Spleen (tissue), 11 donors: ENCODE measurements around the gene UNC5CL. TPM values are rescaled to one million over a fixed set of nuclear protein-coding genes. Genes with fewer than 3 reads are reported as not detected.

ENCODE experiments used
- DNase-seq: peaks from one replicate; pipeline ENCODE4 v3.0.0-alpha.2; 2020
- H3K27ac ChIP-seq, 8 donors: fragments of 200-600 bp; sonication (generic) in 7 of 8; 1 replicate in 4 of 8; 2 replicates in 4 of 8; pipeline versions ENCODE4 v1.5.0 to v1.8.0; 2016 to 2021; ENCODE audit warnings: inconsistent platforms in 4 of 8, mild to moderate bottlenecking in 4 of 8, moderate library complexity in 1 of 8
- H3K27me3 ChIP-seq, 7 donors: fragments of 200-600 bp; sonication (generic) in 6 of 7; replicated peaks in 1 of 7; 1 replicate in 4 of 7; 2 replicates in 3 of 7; pipeline versions ENCODE4 v1.5.0 to v1.8.0; 2016 to 2021; ENCODE audit warnings: inconsistent platforms in 3 of 7, mild to moderate bottlenecking in 1 of 7
- H3K36me3 ChIP-seq, 6 donors: fragments of 200-600 bp; sonication (generic) in 5 of 6; 1 replicate in 4 of 6; 2 replicates in 2 of 6; pipeline versions ENCODE4 v1.5.0 to v1.8.0; 2016 to 2021; ENCODE audit warnings: inconsistent platforms in 2 of 6
- H3K4me1 ChIP-seq, 6 donors: fragments of 200-600 bp; sonication (generic) in 5 of 6; 1 replicate in 3 of 6; 2 replicates in 3 of 6; pipeline versions ENCODE4 v1.5.0 to v1.8.0; 2016 to 2021; ENCODE audit warnings: inconsistent platforms in 3 of 6
- H3K4me3 ChIP-seq, 8 donors: fragments of 200-600 bp; sonication (generic) in 7 of 8; 1 replicate in 4 of 8; 2 replicates in 4 of 8; pipeline versions ENCODE4 v1.5.0 to v1.8.0; 2016 to 2021; ENCODE audit warnings: inconsistent platforms in 4 of 8, mild to moderate bottlenecking in 4 of 8, moderate library complexity in 2 of 8
- H3K9me3 ChIP-seq, 8 donors: fragments of 200-600 bp; sonication (generic) in 7 of 8; 1 replicate in 4 of 8; 2 replicates in 4 of 8; pipeline versions ENCODE4 v1.5.0 to v1.8.0; 2016 to 2021; ENCODE audit warnings: inconsistent platforms in 4 of 8
- POLR2A ChIP-seq, 3 donors: fragments of 450-650 bp; IDR thresholded peaks; one replicate each; pipeline ENCODE4 v1.5.1; 2017; ENCODE audit warnings: antibody characterized with exemption in 3 of 3, mild to moderate bottlenecking in 1 of 3
- POLR2AphosphoS5 ChIP-seq, 3 donors: sonication (generic); formaldehyde crosslinking; IDR thresholded peaks; one replicate each; pipeline ENCODE4 v1.5.1; 2017; ENCODE audit warnings: antibody characterized with exemption in 3 of 3
- WGBS, 5 donors: extraction: QIAGEN DNeasy Blood & Tissue Kit in 3 of 5; methylation state at CpG; one replicate each; pipeline versions ENCODE4 v1.1.5 to v1.1.7; 2013 to 2018; 5-methylcytosine and 5-hydroxymethylcytosine counted together
- intact Hi-C: fragments of 100-400 bp; cut with DNase I; formaldehyde crosslinking; loops from one replicate; pipeline ENCODE4 v1.15.0; 2023; ENCODE audit warnings: low total_unique reads
- polyA plus RNA-seq, 3 donors: library from polyadenylated mRNA; stranded (reverse); fragments of 200-250 nt; gene quantifications; one replicate each; pipeline ENCODE4 v1.2.1, GENCODE V29; 2013
- total RNA-seq, 7 donors: library from RNA; depleted of rRNA in 3 of 7; stranded (reverse); fragments of >200 nt in 3 of 7; fragmentation: NEBNext Ultra II Directional in 4 of 7; extraction: Animal tissue kit (Norgen Biotek cat#: 25700) in 4 of 7; gene quantifications; one replicate each; pipeline versions ENCODE4 v1.1.0 to v1.2.1, GENCODE V29; 2016 to 2021
- TF ChIP-seq, protein P1 (sequence below), 11 experiments: fragments of 200-600 bp in 7 of 11; fragments of 450-650 bp in 4 of 11; sonication (generic) in 4 of 11; IDR thresholded peaks in 8 of 11; conservative IDR thresholded peaks in 3 of 11; 1 replicate in 7 of 11; 2 replicates in 4 of 11; pipeline versions ENCODE4 v1.4.0 to v1.8.0; 2016 to 2021; ENCODE audit warnings: antibody characterized with exemption in 11 of 11, inconsistent platforms in 4 of 11, mild to moderate bottlenecking in 1 of 11
- donor health status: healthy with polysubstance abuse.
- donor health status: DM: no; HTN: no; CAD: no; lungs with moderate emphysema.
- donor health status: DM: no; HTN: no; CAD: no.
- donor health status: Bipolar disorder and iron deficiency.
- donor health status: healthy.
- donor health status: DM: no; HTN: no; CAD: no.
- donor health status: DM: yes; HTN: yes; CAD: no.

Gene UNC5CL
- total and polyA plus RNA-seq, 10 donors, result 1.4 to 3.9 (median 2.7) TPM

DNA sequence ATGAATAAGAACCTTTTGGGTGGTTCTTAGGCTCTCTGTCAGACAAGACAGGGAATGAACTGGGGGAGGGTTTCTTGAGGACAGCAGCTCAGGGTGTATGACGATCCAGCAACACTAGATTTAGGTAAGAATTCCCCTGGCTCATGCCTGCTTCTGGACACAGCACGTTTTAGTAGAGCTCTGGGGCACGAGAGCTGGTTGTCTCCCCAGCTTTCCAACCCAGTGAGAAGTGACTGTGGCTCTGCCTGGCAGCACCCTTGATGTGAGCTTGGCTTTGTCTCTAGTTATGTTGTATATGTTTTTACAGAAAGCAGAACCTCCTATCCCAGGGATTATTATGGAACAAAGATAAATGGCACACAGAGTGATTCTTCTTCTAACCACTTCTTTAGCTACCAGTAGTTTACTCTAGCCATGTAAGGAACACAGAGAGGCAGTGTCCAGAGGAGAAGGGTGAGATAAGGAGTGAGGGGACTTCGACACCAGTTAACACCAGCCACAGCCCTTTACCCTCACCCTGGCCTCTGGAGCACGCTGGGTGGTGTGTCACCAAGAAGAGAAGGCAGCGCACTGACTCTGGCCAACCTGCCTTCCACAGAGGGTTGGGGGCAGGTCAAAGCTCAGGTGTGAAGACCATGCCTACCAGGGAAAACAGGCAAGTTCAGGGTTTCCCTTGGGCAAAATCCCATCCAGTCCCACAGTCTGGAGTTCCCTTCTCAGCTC lies 17.9 kb upstream of the UNC5CL start:
- Histone ChIP-seq H3K9me3 (no peaks in the 10 kb centered on the region), H3K4me3 (no peak overlapping the region), H3K4me1 (peaks cover 5 to 15% (median 6%) of the 10 kb centered on the region in 6 donors), H3K27ac (no peak overlapping the region), H3K27me3 (no peaks in the 10 kb centered on the region), H3K36me3 (peaks cover 0 to 58% (median 9%) of the 10 kb centered on the region in 6 donors)
- intact Hi-C loops, result no loop called here
- TF ChIP-seq, protein P1, sequence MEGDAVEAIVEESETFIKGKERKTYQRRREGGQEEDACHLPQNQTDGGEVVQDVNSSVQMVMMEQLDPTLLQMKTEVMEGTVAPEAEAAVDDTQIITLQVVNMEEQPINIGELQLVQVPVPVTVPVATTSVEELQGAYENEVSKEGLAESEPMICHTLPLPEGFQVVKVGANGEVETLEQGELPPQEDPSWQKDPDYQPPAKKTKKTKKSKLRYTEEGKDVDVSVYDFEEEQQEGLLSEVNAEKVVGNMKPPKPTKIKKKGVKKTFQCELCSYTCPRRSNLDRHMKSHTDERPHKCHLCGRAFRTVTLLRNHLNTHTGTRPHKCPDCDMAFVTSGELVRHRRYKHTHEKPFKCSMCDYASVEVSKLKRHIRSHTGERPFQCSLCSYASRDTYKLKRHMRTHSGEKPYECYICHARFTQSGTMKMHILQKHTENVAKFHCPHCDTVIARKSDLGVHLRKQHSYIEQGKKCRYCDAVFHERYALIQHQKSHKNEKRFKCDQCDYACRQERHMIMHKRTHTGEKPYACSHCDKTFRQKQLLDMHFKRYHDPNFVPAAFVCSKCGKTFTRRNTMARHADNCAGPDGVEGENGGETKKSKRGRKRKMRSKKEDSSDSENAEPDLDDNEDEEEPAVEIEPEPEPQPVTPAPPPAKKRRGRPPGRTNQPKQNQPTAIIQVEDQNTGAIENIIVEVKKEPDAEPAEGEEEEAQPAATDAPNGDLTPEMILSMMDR (IDR thresholded peaks at IDR 0.05 in 8 of 11, conservative IDR thresholded peaks at IDR 0.05 in 3 of 11), result no peak
- no peak for TF ChIP-seq POLR2AphosphoS5 (IDR thresholded peaks at IDR 0.05)
- no peak for TF ChIP-seq POLR2A (IDR thresholded peaks at IDR 0.05)
- WGBS, 5 donors, result 89 to 97% (median 94%) methylated on average over 5 to 6 of the region's 6 CpGs
- DNase-seq, result no peak

DNA sequence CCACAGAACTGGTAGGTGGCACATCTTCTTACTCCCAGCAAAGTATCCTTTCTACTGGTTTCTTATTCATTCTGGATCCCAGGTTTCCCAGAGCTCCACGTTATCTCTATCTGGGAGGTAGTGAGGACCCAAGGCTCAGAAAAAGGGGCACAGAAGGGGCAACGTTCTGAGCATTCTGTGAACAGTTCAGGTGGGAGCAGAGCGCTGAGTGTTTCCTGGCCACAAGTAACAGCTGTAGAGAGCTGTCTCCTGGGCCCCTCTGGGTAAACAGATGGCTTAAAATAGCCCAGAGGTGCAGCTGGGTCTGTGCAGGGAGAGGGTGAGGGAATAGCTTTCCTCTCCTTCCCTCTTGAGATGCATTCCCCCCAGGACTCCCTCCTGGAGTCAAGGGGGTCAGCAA lies 16.1 kb upstream of the UNC5CL start:
- WGBS, 5 donors, result 30 to 58% (median 45%) methylated on average over 3 of the region's 3 CpGs
- peaks cover 6 to 16% (median 12%) of the 10 kb centered on the region in 6 donors for H3K4me1 ChIP-seq

DNA sequence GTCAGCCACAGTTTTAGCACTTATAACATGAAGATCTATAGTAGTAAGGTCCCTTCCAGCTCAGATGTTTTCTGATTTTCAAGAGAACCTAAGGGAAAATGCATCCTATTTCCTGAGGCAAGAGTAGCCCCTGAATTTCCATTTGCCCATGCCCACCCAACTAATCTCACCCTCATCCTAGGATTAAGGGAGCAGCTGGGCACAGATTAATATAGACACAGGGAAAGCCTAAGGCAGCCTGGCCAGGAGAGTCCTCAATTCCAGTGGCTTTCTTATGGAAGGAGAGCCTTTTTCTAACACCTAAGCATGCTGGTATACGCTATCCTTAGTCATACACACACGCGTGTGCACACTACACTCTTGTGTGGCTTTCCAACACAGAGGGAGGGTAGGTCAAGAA lies 15.5 kb upstream of the UNC5CL start:
- Histone ChIP-seq H3K9me3 (no peaks in the 10 kb centered on the region), H3K4me3 (no peak overlapping the region), H3K36me3 (peaks cover 0 to 41% (median 4%) of the 10 kb centered on the region in 6 donors), H3K4me1 (peaks cover 6 to 16% (median 12%) of the 10 kb centered on the region in 6 donors), H3K27me3 (no peaks in the 10 kb centered on the region), H3K27ac (no peak overlapping the region)
- WGBS, 5 donors, result 96 to 100% (median 98%) methylated on average over 3 of the region's 3 CpGs
- intact Hi-C loops, result no loop called here
- no peak for TF ChIP-seq POLR2AphosphoS5 (IDR thresholded peaks at IDR 0.05)
- no peak for TF ChIP-seq POLR2A (IDR thresholded peaks at IDR 0.05)
- TF ChIP-seq, protein P1 (IDR thresholded peaks at IDR 0.05 in 8 of 11, conservative IDR thresholded peaks at IDR 0.05 in 3 of 11), result no peak
- no peak for DNase-seq

More for the DNA sequence above, 16.1 kb upstream of the UNC5CL start:
- Histone ChIP-seq H3K27me3 (no peaks in the 10 kb centered on the region), H3K9me3 (no peaks in the 10 kb centered on the region), H3K36me3 (peaks cover 0 to 41% (median 4%) of the 10 kb centered on the region in 6 donors), H3K4me3 (no peak overlapping the region), H3K27ac (no peak overlapping the region)
- no peak for TF ChIP-seq POLR2A (IDR thresholded peaks at IDR 0.05)
- TF ChIP-seq, protein P1 (IDR thresholded peaks at IDR 0.05 in 8 of 11, conservative IDR thresholded peaks at IDR 0.05 in 3 of 11), result no peak
- TF ChIP-seq POLR2AphosphoS5 (IDR thresholded peaks at IDR 0.05), result no peak
- intact Hi-C loops, result no loop called here
- no peak for DNase-seq

DNA sequence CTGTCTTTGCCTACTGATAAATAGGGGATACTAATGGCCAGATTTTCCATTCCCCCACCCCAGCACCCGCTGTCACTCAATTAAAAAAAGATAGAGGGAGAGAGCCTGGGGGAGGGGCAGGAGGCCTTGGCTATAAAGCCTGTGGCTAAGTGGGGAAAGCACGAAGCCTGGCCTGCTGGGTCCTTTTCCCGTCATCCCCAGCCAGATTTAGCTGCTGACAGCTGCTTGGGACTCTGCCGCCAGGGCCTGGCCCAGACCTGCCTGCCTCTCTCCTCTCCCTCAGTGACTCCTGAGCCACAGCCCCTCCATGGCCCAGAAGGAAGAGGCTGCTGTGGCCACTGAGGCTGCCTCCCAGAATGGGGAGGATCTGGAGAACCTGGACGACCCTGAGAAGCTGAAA lies 14.0 kb upstream of the UNC5CL start, which contains the start of gene APOBEC2:
Gene APOBEC2, plus strand, starts transcription at position 162 of the 400 bp plus-strand sequence. Its CDS starts 146 bp downstream, at position 308.
- Histone ChIP-seq H3K9me3 (no peaks in the 10 kb centered on the region), H3K27ac (peak within 1 kb of the TSS in 1 of 8 donors; percentile 23), H3K36me3 (peaks cover 0 to 38% (median 4%) of the 10 kb centered on the region in 6 donors), H3K27me3 (no peaks in the 10 kb centered on the region), H3K4me3 (no peak within 1 kb of the TSS), H3K4me1 (peaks cover 6 to 16% (median 12%) of the 10 kb centered on the region in 6 donors)
- WGBS, 5 donors, result 81 to 93% (median 91%) methylated on average over 5 of the region's 5 CpGs
- no peak for DNase-seq
- TF ChIP-seq, protein P1 (IDR thresholded peaks at IDR 0.05 in 8 of 11, conservative IDR thresholded peaks at IDR 0.05 in 3 of 11), result no peak
- TF ChIP-seq POLR2AphosphoS5 (IDR thresholded peaks at IDR 0.05) (no peak), POLR2A (IDR thresholded peaks at IDR 0.05) (no peak)
- intact Hi-C loops, result no loop called here
